Heart left ventricle (tissue), 13 donors: ENCODE results near the gene GTSE1.

Experiments
- POLR2A ChIP-seq, 2 donors: fragments of 450-650 bp; IDR thresholded peaks; one replicate each; pipeline ENCODE4 v1.6.1; 2017; ENCODE audit warnings: antibody characterized with exemption in 2 of 2, mild to moderate bottlenecking in 2 of 2, moderate library complexity in 2 of 2
- TF ChIP-seq, protein P1 (sequence below), 12 donors: fragments of 200-600 bp; sonication (generic) in 4 of 12; IDR thresholded peaks; one replicate each; pipeline versions ENCODE4 v1.5.0 to v1.8.0; 2018 to 2022; ENCODE audit warnings: antibody characterized with exemption in 12 of 12, mild to moderate bottlenecking in 5 of 12
- donor health status: ischemic (EF 13 %, LVEDD 7.1; RV severe dilation, severe dysfunction).
- donor health status: DM: no; HTN: yes; CAD: no.
- donor health status: DM: no; HTN: no; CAD: no.
- donor health status: ischemic (EF 25% LVEDD 6.9; RV normal size, moderate dysfunction).
- donor health status: ischemic (EF 25% LVEDD 5.7; RV mildly dilated, moderate dysfunction).
- donor health status: ischemic (EF 35%, LVEDD 5.7; RV mildly dilated, moderate dysfunction).
- donor health status: nonischemic (EF 11% LVEDD 7.7; RV severe dilation, severe dysfunction).
- donor health status: DM: yes; HTN: yes; CAD: no.
- donor health status: PGD.
- donor health status: ischemic (EF 29% LVEDD 5.4; RV normal size, mild dysfunction).
- donor health status: nonischemic (EF 23%, LVEDD 6.1; RV moderate dilation, normal function).

- TF ChIP-seq POLR2A (IDR thresholded peaks at IDR 0.05) = no peak
- TF ChIP-seq, protein P1, sequence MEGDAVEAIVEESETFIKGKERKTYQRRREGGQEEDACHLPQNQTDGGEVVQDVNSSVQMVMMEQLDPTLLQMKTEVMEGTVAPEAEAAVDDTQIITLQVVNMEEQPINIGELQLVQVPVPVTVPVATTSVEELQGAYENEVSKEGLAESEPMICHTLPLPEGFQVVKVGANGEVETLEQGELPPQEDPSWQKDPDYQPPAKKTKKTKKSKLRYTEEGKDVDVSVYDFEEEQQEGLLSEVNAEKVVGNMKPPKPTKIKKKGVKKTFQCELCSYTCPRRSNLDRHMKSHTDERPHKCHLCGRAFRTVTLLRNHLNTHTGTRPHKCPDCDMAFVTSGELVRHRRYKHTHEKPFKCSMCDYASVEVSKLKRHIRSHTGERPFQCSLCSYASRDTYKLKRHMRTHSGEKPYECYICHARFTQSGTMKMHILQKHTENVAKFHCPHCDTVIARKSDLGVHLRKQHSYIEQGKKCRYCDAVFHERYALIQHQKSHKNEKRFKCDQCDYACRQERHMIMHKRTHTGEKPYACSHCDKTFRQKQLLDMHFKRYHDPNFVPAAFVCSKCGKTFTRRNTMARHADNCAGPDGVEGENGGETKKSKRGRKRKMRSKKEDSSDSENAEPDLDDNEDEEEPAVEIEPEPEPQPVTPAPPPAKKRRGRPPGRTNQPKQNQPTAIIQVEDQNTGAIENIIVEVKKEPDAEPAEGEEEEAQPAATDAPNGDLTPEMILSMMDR (IDR thresholded peaks at IDR 0.05) = no peak
Measured at GRCh38 chr22:46275455-46276122, 21.1 kb upstream of the GTSE1 start.
